K562 (cell line): Measurements from ENCODE around the gene PMFBP1. TPM values are rescaled to one million over a fixed set of nuclear protein-coding genes. Genes with fewer than 3 reads are reported as not detected.

Experiments used
- ATF1 ChIP-seq, 2 experiments: fragments of 450-650 bp in 1 of 2; IDR thresholded peaks; 2 replicates each; pipeline ENCODE4 v1.6.1; 2016; ENCODE audit warnings: missing compliant biosample characterization in 1 of 2, missing genetic modification characterization in 1 of 2
- CREB3 ChIP-seq: fragments of 450-650 bp; conservative IDR thresholded peaks from 2 replicates; pipeline ENCODE4 v1.6.1; 2016; ENCODE audit warnings: missing genetic modification characterization, low read depth, mild to moderate bottlenecking, missing compliant biosample characterization, moderate library complexity
- DIDO1 ChIP-seq: fragments of 450-650 bp; IDR thresholded peaks from 2 replicates; pipeline ENCODE4 v1.6.1; 2016; ENCODE audit warnings: low read depth, missing biosample characterization, missing genetic modification characterization
- HSF4 ChIP-seq: fragments of 250-450 bp; sonication (Bioruptor Pico); IDR thresholded peaks from 2 replicates; pipeline ENCODE4 v2.1.2; 2022; ENCODE audit warnings: mild to moderate bottlenecking, moderate library complexity, borderline replicate concordance
- NFE2 ChIP-seq: IDR thresholded peaks from 2 replicates; pipeline ENCODE4 v1.6.1; 2014; ENCODE audit warnings: antibody characterized with exemption, low read depth
- NFXL1 ChIP-seq: fragments of 450-650 bp; formaldehyde crosslinking; IDR thresholded peaks from 2 replicates; pipeline ENCODE4 v1.4.0; 2021; ENCODE audit warnings: mild to moderate bottlenecking
- RBM34 ChIP-seq: fragments of 200-400 bp; formaldehyde crosslinking; IDR thresholded peaks from 2 replicates; pipeline ENCODE4 v1.6.1; 2018; ENCODE audit warnings: low read length, borderline replicate concordance; ENCODE audit not compliant: insufficient read depth
- SMARCA5 ChIP-seq: fragments of 450-650 bp; IDR thresholded peaks from 2 replicates; pipeline ENCODE4 v1.6.1; 2016
- TFAM ChIP-seq: fragments of 250-450 bp; sonication (Bioruptor Pico); conservative IDR thresholded peaks from 2 replicates; pipeline ENCODE4 v1.5.0; 2021; ENCODE audit warnings: mild to moderate bottlenecking, moderate library complexity
- U2AF1 ChIP-seq: fragments of 200-400 bp; formaldehyde crosslinking; optimal IDR thresholded peaks from 2 replicates; pipeline ENCODE3; 2017; ENCODE audit warnings: mild to moderate bottlenecking, low read depth, low read length, moderate library complexity
- ZNF277 ChIP-seq: fragments of 250-450 bp; sonication (Bioruptor Pico); IDR thresholded peaks from 2 replicates; pipeline ENCODE4 v1.8.0; 2022; ENCODE audit warnings: inconsistent platforms, mild to moderate bottlenecking, moderate library complexity, borderline replicate concordance
- ZNF407 ChIP-seq: fragments of 450-650 bp; IDR thresholded peaks from 2 replicates; pipeline ENCODE4 v1.6.1; 2016; ENCODE audit warnings: low read depth
- ZNF507 ChIP-seq: conservative IDR thresholded peaks from 2 replicates; pipeline ENCODE4 v1.6.1; 2017; ENCODE audit warnings: missing genetic modification characterization, missing compliant biosample characterization
- ZNF764 ChIP-seq: fragments of 250-450 bp; sonication (Bioruptor Pico); IDR thresholded peaks from 2 replicates; pipeline ENCODE4 v1.4.0; 2020; ENCODE audit warnings: low read depth, mild to moderate bottlenecking, moderate library complexity
- polyA plus RNA-seq, 8 experiments: library from polyadenylated mRNA; depleted of rRNA in 4 of 8; stranded (reverse) in 5 of 8; unstranded in 3 of 8; fragments of >200 nt; fragmentation: Nextera tagmentation in 2 of 8; fragmentation: Illumina TruSeq in 1 of 8; extraction: Ambion mirVana in 2 of 8; extraction: Trizol in 1 of 8; gene quantifications; 2 replicates each; pipeline versions ENCODE4 v1.2.1 to v1.2.3, GENCODE V29; 2011 to 2014; ENCODE audit warnings: inconsistent platforms in 1 of 8, missing spikeins in 1 of 8
- total RNA-seq, 7 experiments: library from RNA; depleted of rRNA in 6 of 7; stranded (reverse); fragments of >200 nt in 6 of 7; fragmentation: Illumina TruSeq in 2 of 7; extraction: Trizol in 2 of 7; gene quantifications; 2 replicates each; pipeline versions ENCODE4 v1.2.1 to v1.2.3, GENCODE V29; 2011 to 2021; ENCODE audit warnings: low replicate concordance in 1 of 7

Gene PMFBP1
- total and polyA plus RNA-seq, 9 of the 15 experiments (the other 6 are each of a cell fraction or from before 2014, with no cell fraction given) = 0.13 to 0.91 (median 0.47) TPM

GRCh38 chr16:72093448-72094265 is 78.3 kb downstream of the PMFBP1 start, which contains the start of the genes DHX38 and TXNL4B (continued):
- TF ChIP-seq ZNF407 = peak; percentile 32; the same call in 1 of the 2 replicates
- TF ChIP-seq U2AF1 = no peak
- TF ChIP-seq SMARCA5 = no peak
- no peak for TF ChIP-seq ZNF507 (tag)
- no peak for TF ChIP-seq ZNF764
- no peak for TF ChIP-seq ATF1 (CRISPR knock-in tag; IDR thresholded peaks at IDR 0.05)
- peak; percentile 94 for TF ChIP-seq ATF1 (tag; IDR thresholded peaks at IDR 0.05)
- TF ChIP-seq NFXL1 (CRISPR knock-in tag) = no peak
- TF ChIP-seq RBM34 = no peak
- no peak; the same call in 1 of the 2 replicates for TF ChIP-seq CREB3 (tag)
- TF ChIP-seq HSF4 (CRISPR knock-in tag) = no peak
- TF ChIP-seq ZNF277 (CRISPR knock-in tag) = no peak
- TF ChIP-seq DIDO1 (tag) = peak; percentile 90
- no peak for TF ChIP-seq NFE2
- no peak for TF ChIP-seq TFAM (CRISPR knock-in tag)
